Skeletal muscle satellite cell (primary cell): ENCODE measurements around the gene ZNF182.
"Not testable (repeated sequence)": the region's sequence is repeated elsewhere in the genome, so short reads cannot be mapped to it uniquely, and the experiment has no call there.

Source experiments
- H3K27me3 ChIP-seq: 2 replicates; pipeline ENCODE4 v1.7.0; 2013; ENCODE audit warnings: low read length; ENCODE audit not compliant: control insufficient read depth, insufficient read depth
- H3K36me3 ChIP-seq: 2 replicates; pipeline ENCODE4 v1.7.0; 2013; ENCODE audit warnings: mild to moderate bottlenecking, control low read depth, low read length; ENCODE audit not compliant: insufficient read depth
- H3K4me1 ChIP-seq: 2 replicates; pipeline ENCODE4 v1.7.0; 2013; ENCODE audit warnings: low read length; ENCODE audit not compliant: control insufficient read depth, insufficient read depth
- H3K4me2 ChIP-seq: 2 replicates; pipeline ENCODE4 v1.7.0; 2013; ENCODE audit warnings: mild to moderate bottlenecking, low read length
- H3K4me3 ChIP-seq: 2 replicates; pipeline ENCODE4 v1.7.0; 2013; ENCODE audit warnings: low read length
- H3K9ac ChIP-seq: 2 replicates; pipeline ENCODE4 v1.7.0; 2013; ENCODE audit warnings: mild to moderate bottlenecking, low read depth, low read length, moderate library complexity
- H3K9me3 ChIP-seq: replicated peaks from 2 replicates; pipeline ENCODE4 v1.7.0; 2013; ENCODE audit warnings: mild to moderate bottlenecking, control low read depth, low read length

ZNF182 gene

GRCh38 chrX:47955295-47955694 is 48.5 kb downstream of the ZNF182 start:
- H3K4me2 ChIP-seq, H3K4me3 ChIP-seq: not testable (repeated sequence)

DNA sequence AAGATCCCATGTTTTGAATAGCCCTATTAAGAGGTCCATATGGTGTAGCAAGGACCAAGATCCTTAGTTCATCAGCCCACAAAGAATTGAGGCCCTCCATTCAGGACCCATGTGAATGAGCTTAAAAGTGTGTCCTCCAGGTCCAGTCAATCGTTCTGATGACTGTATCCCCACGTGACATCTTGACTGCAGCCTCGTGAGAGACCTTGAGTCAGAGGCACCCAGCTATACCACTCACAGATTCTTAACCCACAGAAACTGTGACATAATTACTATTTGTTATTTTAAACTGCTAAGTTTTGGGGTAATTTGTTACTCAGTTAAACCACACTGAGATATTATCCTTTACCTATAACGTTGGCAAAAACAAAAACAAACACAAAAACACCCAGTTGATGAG is 62.4 kb downstream of the ZNF182 start:
- Histone ChIP-seq H3K4me2 (no peak overlapping the region), H3K9me3 (no peaks in the 10 kb centered on the region), H3K36me3 (no peaks in the 10 kb centered on the region), H3K27me3 (no peaks in the 10 kb centered on the region), H3K9ac (no peak overlapping the region), H3K4me3 (no peak overlapping the region), H3K4me1 (no peaks in the 10 kb centered on the region)

More at GRCh38 chrX:47955295-47955694, 48.5 kb downstream of the ZNF182 start:
- H3K9ac ChIP-seq, H3K36me3 ChIP-seq, H3K9me3 ChIP-seq, H3K27me3 ChIP-seq, H3K4me1 ChIP-seq: not testable (repeated sequence)

GRCh38 chrX:47940448-47940847 is 63.3 kb downstream of the ZNF182 start:
- no peaks in the 10 kb centered on the region for H3K9me3 ChIP-seq
- H3K9ac ChIP-seq: no peak overlapping the region
- no peak overlapping the region for H3K4me3 ChIP-seq

DNA sequence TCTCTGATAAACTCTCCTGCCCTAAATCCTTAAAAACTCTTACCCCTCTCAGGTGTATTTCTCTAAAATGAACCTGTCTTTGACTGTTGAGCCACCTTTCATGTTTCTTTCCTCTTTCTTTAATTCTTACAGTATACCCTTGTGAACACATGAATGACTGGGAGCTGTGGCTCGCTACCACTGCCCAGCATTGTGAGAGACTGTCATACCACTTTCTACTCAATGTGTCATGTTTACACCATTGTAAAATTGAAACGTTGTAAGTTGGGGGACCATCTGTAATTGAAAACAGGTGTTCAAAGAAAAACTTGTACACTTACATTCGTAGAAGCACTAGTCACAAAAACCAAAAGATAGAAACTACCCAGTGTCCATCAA is 66.9 kb downstream of the ZNF182 start:
- Histone ChIP-seq H3K9me3 (no peaks in the 10 kb centered on the region), H3K27me3 (no peaks in the 10 kb centered on the region), H3K4me2 (no peak overlapping the region), H3K36me3 (no peaks in the 10 kb centered on the region), H3K9ac (no peak overlapping the region), H3K4me1 (no peaks in the 10 kb centered on the region), H3K4me3 (no peak overlapping the region)

More at GRCh38 chrX:47940448-47940847, 63.3 kb downstream of the ZNF182 start:
- Histone ChIP-seq H3K4me1 (no peaks in the 10 kb centered on the region), H3K4me2 (no peak overlapping the region), H3K27me3 (no peaks in the 10 kb centered on the region), H3K36me3 (no peaks in the 10 kb centered on the region)

DNA sequence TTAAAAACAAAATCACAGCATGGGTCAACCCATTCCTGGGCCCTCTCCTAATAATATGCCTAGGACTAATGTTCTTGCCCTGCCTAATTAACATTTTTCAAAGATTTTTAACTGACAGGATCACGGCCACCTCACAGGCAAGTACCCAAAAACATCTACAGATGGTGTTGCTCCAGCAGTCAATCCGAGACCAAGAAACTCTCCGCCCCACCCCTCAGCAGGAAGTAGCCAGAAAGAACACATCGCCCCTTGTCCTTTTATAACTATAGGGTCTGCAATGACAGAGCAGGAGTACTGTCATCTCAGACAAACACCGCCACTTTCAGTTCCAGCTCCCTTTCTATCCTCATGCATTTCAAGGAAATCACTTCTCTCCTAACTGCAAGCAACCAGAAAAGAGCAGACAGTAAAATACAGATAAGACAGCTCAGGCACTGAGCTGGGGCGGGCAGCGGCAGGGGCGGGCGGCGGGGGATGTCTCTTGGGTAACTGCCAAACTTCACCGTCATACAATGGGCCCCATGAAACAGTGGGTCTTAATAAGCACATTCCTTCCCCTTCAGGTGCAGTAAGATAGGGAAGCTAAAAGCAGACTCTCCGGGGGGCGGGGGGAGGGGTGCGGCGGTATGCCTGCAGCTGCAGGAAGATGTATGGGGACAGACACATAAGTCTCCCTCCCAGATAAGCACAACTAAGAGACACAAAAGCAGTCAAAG is 67.4 kb downstream of the ZNF182 start:
- Histone ChIP-seq H3K9ac (no peak overlapping the region), H3K27me3 (no peaks in the 10 kb centered on the region), H3K36me3 (no peaks in the 10 kb centered on the region), H3K4me3 (no peak overlapping the region), H3K4me1 (no peaks in the 10 kb centered on the region), H3K4me2 (no peak overlapping the region), H3K9me3 (no peaks in the 10 kb centered on the region)

DNA sequence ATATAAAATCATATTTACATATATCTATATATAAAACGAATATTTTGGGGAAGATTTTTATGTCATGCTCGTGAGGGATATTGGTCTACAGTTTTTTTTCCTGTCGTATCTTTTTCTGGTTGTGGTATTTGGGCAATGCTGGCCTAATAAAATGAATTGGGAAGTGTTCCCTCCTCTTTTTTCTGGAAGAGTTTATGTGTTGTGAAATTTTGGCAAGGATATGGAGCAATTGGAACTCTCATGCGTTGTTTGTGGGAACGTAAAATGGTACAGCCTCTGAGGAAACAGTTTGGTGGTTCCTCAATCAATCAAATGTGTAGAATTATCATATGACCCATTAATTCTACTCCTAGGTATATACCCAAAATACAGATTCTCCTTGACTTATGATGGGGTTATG is 69.8 kb downstream of the ZNF182 start:
- Histone ChIP-seq H3K27me3 (no peaks in the 10 kb centered on the region), H3K36me3 (no peaks in the 10 kb centered on the region), H3K9me3 (no peaks in the 10 kb centered on the region), H3K9ac (no peak overlapping the region), H3K4me1 (no peaks in the 10 kb centered on the region), H3K4me3 (no peak overlapping the region), H3K4me2 (no peak overlapping the region)

- not testable (repeated sequence) for H3K36me3 ChIP-seq, H3K9me3 ChIP-seq, H3K27me3 ChIP-seq, H3K4me3 ChIP-seq, H3K4me2 ChIP-seq, H3K9ac ChIP-seq, H3K4me1 ChIP-seq
These were observed 71.8 kb downstream of the ZNF182 start for GRCh38 chrX:47931970-47932369.

GRCh38 chrX:47927212-47927611 is 76.6 kb downstream of the ZNF182 start:
- Histone ChIP-seq H3K36me3 (no peaks in the 10 kb centered on the region), H3K4me1 (no peaks in the 10 kb centered on the region), H3K27me3 (no peaks in the 10 kb centered on the region), H3K9me3 (no peaks in the 10 kb centered on the region), H3K9ac (no peak overlapping the region), H3K4me3 (no peak overlapping the region), H3K4me2 (no peak overlapping the region)
